ENCODE data around the gene LTBP1.
A peak's percentile ranks its signal among the peaks of the same experiment; 100 is the strongest.

Gene LTBP1

DNA sequence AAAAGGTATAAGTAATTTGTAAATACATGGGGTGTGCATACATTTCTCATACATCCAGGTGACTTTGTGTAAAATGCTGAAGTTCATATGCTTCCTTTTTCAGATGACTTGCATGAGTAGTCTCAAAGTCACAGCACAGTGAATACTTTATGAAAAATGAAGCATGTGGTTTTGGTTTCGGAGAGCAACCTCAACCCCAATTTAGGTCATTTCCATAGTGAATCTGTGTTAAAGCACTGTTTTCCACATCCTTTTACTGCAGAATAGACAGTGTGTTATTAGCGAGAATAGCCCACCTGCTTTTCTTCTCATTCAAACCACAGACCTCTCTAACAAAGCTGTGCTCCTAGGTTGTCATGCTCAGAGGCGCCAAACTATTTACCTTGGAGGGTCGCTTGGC lies 325.2 kb downstream of the LTBP1 start:
- DNase-seq (ENCODE audit: low read depth): peak; percentile 36

- DNase-seq (ENCODE audit: low read depth): no peak
Measured at GRCh38 chr2:33273479-33273878, 326.7 kb downstream of the LTBP1 start.

DNA sequence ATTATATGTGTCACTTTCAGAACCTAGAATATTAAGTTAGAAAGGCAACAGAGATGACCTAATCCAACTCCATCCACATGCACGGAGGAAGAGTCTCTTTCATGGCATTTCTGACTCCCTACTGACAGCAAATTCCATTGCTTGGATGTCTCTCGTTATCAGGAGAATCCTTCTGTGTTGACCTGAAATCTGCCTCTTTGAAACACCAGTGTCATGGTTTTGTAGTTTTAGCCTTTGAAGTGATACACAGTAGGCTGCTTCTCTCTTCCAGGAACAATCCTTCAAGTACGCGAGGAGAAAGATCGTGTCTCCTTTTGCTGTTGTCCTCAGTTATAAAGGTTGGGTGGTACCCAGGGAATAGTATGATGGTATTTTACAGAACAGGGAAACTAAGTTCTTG lies 327.8 kb downstream of the LTBP1 start:
- no peak for DNase-seq (ENCODE audit: low read depth)

DNA sequence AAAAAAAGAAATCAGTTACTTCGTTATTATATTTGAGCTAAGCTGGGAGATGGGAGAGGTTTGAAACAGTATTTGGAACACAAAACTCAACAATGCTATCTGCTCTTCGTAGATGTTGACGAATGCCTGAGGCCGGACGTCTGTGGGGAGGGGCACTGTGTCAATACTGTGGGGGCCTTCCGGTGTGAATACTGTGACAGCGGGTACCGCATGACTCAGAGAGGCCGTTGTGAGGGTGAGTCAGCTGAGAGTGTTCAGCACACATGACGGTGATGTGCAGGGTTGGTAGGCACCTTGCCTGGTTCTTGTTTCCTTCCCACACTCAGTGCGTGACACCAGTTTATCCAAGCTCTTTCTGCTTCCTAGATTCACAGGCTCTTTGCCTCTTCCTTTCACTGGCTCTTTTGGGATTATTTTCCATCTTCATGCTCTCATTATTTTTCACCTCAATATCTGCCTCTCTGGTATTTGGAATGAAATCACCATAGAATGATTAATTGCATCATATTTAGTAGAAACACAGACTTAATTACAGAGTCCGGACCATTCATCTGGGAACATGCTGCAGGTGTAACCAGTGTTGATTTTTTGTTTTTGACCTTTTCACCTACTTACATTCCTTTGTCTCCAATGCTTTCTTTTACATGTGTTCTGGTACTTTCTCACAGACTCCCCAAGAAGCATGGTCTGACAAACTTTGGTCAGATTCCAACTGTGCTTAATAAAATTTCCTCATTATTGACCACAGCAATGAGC lies 329.1 kb downstream of the LTBP1 start:
- DNase-seq (ENCODE audit: low read depth): peak; percentile 83

DNA sequence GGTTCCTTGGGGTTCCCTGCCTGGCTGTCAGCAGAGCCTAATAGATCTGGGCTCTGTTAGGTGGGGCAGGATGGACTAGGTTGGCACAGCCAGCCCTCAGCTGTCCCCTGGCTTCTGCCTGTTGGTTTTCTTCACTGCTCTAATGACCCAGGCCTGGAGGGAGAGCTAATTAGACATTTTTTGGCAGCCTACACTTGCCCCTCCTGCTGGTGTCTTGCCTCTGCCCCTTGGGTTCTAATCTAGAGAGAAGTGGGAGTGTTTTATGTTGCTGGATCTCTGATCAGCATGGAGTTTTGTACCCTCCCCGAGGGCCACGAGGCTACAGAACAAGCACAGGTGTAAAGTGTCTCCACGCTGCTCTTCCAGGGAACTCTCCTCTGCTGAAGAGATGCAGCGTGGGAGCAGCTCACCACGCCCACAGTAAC lies 330.3 kb downstream of the LTBP1 start:
- no peak for DNase-seq (ENCODE audit: low read depth)

- DNase-seq (ENCODE audit: low read depth): peak; percentile 55
Measured at GRCh38 chr2:33278245-33278943, 331.6 kb downstream of the LTBP1 start.

- no peak for DNase-seq (ENCODE audit: low read depth)
Measured at GRCh38 chr2:33284287-33284686, 337.5 kb downstream of the LTBP1 start.

- DNase-seq (ENCODE audit: low read depth): peak; percentile 30
Measured at GRCh38 chr2:33287507-33288005, 340.8 kb downstream of the LTBP1 start.

- DNase-seq (ENCODE audit: low read depth): no peak
Measured at GRCh38 chr2:33288011-33288410, 341.3 kb downstream of the LTBP1 start.

DNA sequence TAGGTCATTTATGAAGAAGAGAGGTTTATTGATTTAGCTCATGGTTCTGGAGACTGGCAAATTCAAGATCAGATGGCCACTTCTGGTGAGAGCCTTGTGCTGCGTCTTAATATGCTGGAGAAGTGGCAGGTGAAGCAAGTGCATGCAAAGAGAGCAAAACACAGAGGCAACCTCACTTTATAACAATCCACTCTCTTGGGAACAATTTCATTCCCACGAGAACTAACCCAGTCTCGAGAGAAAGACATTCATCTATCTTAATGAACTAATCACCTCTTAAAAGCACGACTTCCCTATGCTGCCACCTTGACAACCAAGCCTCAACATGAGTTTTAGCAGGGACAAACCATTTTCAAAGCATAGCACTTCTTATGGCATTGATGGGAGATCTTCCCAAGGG lies 343.2 kb downstream of the LTBP1 start:
- no peak for DNase-seq (ENCODE audit: low read depth)

GRCh38 chr2:33291278-33292013 lies 344.7 kb downstream of the LTBP1 start:
- peak; percentile 81 for DNase-seq (ENCODE audit: low read depth)

DNA sequence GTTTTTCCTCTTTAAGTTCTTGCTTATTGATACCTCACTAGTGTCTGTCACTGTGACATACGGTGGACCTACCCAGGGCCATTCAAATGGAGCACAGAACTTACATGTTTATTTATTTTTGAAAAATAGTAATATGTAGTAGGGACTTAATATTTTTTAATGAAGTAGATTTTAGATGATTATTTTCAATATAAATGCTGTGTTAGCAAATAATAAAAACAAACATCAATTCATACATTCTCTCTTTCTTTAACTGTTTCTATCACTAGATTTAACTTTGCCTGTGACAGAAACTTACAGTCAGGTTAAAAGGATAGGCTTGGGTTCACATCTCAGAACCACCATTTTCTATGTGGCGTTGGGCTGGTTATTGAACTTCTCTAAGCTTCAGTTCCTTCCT lies 345.3 kb downstream of the LTBP1 start:
- DNase-seq (ENCODE audit: low read depth): no peak

- peak; percentile 86 for DNase-seq (ENCODE audit: low read depth)
Measured at GRCh38 chr2:33292981-33293595, 346.3 kb downstream of the LTBP1 start.

GRCh38 chr2:33298233-33298632 lies 351.5 kb downstream of the LTBP1 start:
- peak; percentile 69 for DNase-seq (ENCODE audit: low read depth)

- no peak for DNase-seq (ENCODE audit: low read depth)
Measured at GRCh38 chr2:33301355-33301754, 354.6 kb downstream of the LTBP1 start.

GRCh38 chr2:33302348-33302747 lies 355.6 kb downstream of the LTBP1 start:
- peak; percentile 76 for DNase-seq (ENCODE audit: low read depth)

DNA sequence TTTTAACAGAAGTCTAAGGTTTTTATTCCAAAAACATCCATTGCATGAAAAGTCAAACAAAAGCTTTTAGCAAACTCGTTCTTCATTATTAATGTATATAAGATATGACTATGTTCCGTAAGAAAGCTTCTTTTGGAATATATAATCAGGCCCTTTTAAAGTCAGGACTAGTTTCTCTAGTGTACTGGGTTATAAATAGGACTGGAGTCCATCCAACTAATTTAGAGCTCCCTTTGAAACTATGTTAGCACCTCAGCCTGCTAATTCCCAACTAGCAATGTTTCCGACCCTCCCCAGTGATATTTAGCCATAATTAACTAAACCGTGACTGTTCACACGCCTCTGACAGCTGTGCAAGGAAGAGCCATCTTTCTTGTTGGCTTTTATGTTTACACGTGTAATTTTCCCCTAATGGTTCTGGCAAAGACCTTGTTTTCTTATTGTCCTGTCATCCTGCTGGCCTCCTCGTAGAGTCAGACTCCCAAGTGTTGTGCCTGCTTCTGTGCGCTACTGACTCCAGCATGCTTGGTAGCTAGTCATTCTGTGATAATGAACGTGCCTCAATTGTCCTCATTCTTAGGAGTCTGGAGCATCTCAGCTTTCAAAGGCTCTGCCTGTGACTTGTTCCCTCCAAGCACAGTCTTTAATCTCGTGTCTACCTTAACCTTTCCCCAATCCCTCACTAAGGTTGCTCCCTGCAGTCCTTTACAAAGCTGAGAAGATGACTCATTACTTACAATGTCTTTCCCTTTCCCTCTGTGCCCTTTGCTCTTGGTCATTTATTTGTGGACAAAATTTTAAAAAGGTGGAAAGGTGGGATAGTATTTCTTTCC lies 357.5 kb downstream of the LTBP1 start:
- DNase-seq (ENCODE audit: low read depth): no peak

DNA sequence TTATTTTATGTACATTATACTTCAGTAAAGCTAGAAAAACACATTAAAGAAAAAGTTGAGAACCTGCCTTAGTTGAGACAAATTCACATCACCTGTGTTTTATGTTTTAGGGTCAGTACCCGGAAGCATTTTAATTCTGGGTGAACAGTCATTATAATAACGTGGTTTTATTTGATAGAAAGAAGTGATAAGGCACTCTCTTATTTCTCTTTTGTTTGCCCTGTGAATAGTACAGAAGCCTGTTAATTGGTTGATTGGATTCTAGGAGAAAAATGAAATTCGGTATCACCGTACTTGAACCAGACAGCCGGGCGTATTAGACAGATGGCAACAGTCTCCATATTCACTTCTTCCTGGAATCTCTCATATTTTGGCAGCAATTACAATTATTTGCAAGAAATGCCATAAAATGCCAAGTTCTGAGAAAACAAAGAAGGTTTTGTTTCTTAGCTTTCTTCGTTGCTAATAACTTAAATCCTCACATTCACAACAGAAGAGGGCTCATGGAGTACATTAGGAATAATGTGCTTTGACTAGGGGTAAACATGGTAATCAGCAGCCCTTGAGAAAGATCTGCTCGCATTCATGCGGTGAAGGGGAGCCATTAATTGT lies 361.0 kb downstream of the LTBP1 start:
- no peak for DNase-seq (ENCODE audit: low read depth)

DNA sequence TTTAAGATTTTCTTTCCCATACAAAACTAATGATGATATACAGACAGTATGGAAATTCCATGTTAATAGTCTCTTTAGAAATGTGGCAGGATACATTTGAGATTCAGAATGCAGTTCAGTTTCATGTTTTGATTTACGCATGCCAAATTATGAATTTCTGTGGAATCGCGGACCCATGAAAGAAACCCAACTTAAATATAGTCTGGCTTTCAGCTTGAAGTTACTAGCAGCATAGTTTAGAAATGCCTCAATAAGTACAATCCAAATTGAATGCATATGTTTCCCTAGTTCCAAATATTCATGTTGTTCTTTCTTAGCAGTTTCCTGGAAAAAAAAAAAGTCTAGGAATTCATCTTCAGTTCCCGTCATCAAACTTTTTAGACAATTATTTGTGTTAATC lies 365.6 kb downstream of the LTBP1 start:
- DNase-seq (ENCODE audit: low read depth): peak; percentile 59

DNA sequence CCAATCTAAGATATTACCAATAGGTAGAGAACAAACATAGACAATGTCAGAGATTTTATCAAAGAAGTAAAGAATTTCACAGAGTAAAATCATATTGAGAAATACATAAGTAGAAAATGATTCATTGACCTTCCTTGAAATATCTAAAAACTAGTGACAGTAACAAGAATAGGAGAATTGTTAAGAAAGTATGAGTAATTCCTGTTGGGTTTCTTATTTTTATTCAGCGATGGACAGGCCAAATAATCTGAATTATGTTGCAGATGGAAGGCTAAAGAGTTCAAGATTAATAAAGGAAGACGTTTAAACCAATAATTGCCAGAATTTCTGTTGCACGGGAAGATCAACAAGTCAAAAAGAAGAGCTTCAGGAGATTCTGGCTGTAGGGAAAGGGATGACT lies 366.3 kb downstream of the LTBP1 start:
- no peak for DNase-seq (ENCODE audit: low read depth)

DNA sequence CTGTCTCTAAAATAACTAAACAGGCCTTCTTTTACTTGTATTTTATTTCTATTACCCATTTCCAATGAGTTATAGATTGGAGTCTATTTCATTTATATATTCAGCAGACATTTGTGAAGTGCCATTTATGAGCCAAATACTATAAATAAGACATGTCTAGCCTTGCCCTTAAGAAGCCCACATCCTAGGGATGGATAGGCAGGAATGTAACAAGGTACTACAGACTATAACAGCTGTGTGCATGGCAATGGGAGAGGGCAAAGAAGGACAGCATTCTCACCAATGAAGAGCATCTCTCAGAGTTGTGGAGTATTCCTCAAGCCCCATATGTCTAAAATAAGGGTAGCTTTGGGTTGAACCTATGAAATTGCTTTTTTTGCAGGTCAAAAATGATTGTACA lies 367.8 kb downstream of the LTBP1 start:
- DNase-seq (ENCODE audit: low read depth): no peak
